ENCODE data around the gene ZFAND2B. TPM values are rescaled to one million over a fixed set of nuclear protein-coding genes. Genes with fewer than 3 reads are reported as not detected.

The ZFAND2B gene
- polyA plus RNA-seq, 1 experiment: 62.9 TPM

DNA sequence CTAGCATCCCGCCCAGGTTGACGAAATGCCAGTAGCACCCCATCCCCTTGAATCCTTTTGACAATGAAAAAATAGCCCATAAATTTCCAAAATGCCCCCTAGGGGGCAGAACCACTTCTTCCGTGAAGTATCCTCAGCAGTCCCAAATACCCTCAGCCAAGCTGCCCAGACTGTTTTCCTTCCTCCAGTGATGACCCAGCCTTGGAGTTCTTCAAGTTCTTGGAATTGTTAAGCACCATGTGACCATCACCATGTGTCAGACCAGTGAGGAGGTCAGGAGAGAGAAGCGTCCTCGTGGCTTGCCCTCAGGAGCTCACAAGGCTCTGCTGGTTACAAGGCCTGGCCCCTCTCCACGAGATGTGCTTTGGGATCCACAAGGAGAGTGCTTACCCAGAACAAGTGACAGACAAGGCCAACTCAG lies 35.3 kb upstream of the ZFAND2B start:
- no peaks in the 10 kb centered on the region for H3K27me3 ChIP-seq (ENCODE audit: control insufficient read depth, insufficient read depth, low read length)
- H3K4me3 ChIP-seq (ENCODE audit: low read depth, low read length): no peak overlapping the region
- TF ChIP-seq, protein P1, sequence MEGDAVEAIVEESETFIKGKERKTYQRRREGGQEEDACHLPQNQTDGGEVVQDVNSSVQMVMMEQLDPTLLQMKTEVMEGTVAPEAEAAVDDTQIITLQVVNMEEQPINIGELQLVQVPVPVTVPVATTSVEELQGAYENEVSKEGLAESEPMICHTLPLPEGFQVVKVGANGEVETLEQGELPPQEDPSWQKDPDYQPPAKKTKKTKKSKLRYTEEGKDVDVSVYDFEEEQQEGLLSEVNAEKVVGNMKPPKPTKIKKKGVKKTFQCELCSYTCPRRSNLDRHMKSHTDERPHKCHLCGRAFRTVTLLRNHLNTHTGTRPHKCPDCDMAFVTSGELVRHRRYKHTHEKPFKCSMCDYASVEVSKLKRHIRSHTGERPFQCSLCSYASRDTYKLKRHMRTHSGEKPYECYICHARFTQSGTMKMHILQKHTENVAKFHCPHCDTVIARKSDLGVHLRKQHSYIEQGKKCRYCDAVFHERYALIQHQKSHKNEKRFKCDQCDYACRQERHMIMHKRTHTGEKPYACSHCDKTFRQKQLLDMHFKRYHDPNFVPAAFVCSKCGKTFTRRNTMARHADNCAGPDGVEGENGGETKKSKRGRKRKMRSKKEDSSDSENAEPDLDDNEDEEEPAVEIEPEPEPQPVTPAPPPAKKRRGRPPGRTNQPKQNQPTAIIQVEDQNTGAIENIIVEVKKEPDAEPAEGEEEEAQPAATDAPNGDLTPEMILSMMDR (IDR thresholded peaks at IDR 0.05; ENCODE audit: insufficient read depth, low read depth, low read length): peak; percentile 78
- ChIA-PET POLR2A (no interaction called here), CTCF (interaction anchor here (0.5 to 8.5 kb wide), 30 partner anchors 11 to 427 kb away, joined by 3 to 90 read pairs (median 4); partner anchors contain the start of genes DNAJB2, DNPEP, GLB1L and NHEJ1)
- peaks cover 21% of the 10 kb centered on the region for H3K36me3 ChIP-seq (ENCODE audit: control insufficient read depth, insufficient read depth, low read length)
- peak; percentile 88 for DNase-seq (ENCODE audit: low read depth)

DNA sequence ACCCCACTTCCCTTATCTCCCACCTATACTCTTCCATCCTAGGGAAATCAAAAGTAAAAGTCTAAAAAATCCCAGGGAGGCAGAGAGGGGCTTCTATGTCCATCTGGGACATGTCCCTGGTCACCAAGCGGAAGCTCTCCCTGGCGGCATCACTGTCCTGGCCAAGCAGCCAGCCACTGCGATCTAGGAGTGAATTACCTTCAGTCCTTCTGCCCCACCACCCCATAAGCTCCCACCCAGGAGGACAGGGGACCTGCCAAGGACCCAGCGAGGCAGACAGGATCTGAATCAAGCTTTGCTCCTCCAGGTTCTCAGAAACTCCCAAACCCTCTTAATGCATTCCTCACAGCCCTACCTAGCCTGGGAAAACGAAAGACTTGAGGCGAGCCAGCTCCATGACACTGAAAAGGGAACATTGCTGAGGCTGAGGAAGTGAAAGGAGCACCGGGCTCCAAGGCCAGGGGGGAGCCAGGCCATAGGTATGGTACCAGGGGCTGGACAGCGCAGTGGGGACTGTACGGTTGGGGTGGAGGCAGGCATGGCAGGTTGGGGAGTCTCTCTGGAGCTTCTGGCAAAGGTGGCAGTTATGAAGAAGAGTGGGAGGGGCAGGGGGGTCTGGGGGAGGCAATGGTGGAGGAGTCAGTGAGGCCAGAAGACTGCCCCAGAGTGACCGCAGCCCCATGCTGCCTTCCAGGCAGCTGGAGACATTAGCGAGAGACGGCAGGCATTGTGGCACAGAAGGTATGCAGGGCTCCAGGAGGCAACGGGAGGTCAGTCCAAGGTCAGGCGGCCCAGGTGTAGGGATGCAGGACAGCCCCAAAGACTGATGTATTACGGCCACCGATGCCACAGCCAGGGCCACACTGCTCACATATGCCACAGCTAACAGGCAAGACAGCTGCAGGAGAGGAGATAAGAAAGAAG lies 34.1 kb upstream of the ZFAND2B start:
- Histone ChIP-seq H3K27me3 (ENCODE audit: control insufficient read depth, insufficient read depth, low read length) (no peaks in the 10 kb centered on the region), H3K4me3 (ENCODE audit: low read depth, low read length) (no peak overlapping the region), H3K36me3 (ENCODE audit: control insufficient read depth, insufficient read depth, low read length) (peaks cover 21% of the 10 kb centered on the region)
- TF ChIP-seq, protein P1 (IDR thresholded peaks at IDR 0.05; ENCODE audit: insufficient read depth, low read depth, low read length): no peak
- no peak for DNase-seq (ENCODE audit: low read depth)
- CTCF ChIA-PET: interaction anchor here (1.0 to 8.5 kb wide), 11 partner anchors 10 to 357 kb away, joined by 3 to 90 read pairs (median 6); partner anchors contain the start of gene DNAJB2
- POLR2A ChIA-PET: no interaction called here

DNA sequence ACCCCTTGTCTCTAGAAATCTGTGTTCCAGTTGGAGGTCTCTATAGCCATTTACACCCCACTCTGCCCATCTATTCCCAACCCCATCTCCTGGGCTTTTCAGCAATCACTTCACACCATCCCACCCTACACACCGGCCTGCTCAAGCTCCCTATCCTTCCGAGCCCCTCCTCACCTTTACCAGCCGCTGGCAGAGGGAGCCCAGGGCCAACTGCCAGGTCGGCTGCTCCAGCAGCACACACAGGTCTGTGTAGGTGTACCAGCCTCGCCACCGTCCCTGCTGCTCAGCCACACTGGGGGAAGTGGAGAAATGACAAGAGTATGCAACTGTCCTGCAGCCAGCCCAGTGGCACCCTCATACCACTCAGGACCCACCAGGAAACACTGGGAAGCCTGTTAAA lies 33.4 kb upstream of the ZFAND2B start:
- TF ChIP-seq, protein P1 (IDR thresholded peaks at IDR 0.05; ENCODE audit: insufficient read depth, low read depth, low read length): no peak
- CTCF ChIA-PET: interaction anchor here (1.2 to 8.5 kb wide), 5 partner anchors 14 to 143 kb away, joined by 3 to 90 read pairs (median 3); partner anchors contain the start of gene ANKZF1

DNA sequence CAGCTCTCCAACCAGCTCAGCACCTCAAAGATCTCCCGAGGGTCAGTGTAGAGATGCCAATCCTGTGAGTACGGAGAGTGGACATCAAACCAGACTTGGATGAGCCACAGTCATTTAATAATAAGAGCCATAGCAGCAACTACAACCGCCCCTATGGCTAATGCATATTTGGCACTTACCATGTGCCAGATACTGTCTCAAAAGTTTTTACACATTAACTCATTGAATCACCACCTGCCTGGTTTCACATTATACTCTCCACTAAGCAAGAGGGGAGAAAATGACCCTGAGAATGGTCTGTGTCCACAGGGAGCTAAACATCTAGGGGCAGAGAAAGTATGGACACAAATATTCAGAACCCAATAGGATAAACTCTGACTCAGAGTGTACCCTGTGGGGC lies 32.4 kb upstream of the ZFAND2B start:
- POLR2A ChIA-PET: no interaction called here
- no peak for DNase-seq (ENCODE audit: low read depth)
- H3K27me3 ChIP-seq (ENCODE audit: control insufficient read depth, insufficient read depth, low read length): no peaks in the 10 kb centered on the region
- TF ChIP-seq, protein P1 (IDR thresholded peaks at IDR 0.05; ENCODE audit: insufficient read depth, low read depth, low read length): no peak
- CTCF ChIA-PET: interaction anchor here (0.9 to 8.5 kb wide), 5 partner anchors 15 to 125 kb away, joined by 3 to 90 read pairs (median 5); partner anchors contain the start of gene ANKZF1
- H3K36me3 ChIP-seq (ENCODE audit: control insufficient read depth, insufficient read depth, low read length): peaks cover 21% of the 10 kb centered on the region
- H3K4me3 ChIP-seq (ENCODE audit: low read depth, low read length): no peak overlapping the region

More for the DNA sequence above, 33.4 kb upstream of the ZFAND2B start:
- Histone ChIP-seq H3K36me3 (ENCODE audit: control insufficient read depth, insufficient read depth, low read length) (peaks cover 21% of the 10 kb centered on the region), H3K4me3 (ENCODE audit: low read depth, low read length) (no peak overlapping the region), H3K27me3 (ENCODE audit: control insufficient read depth, insufficient read depth, low read length) (no peaks in the 10 kb centered on the region)
- no peak for DNase-seq (ENCODE audit: low read depth)
- POLR2A ChIA-PET: no interaction called here

DNA sequence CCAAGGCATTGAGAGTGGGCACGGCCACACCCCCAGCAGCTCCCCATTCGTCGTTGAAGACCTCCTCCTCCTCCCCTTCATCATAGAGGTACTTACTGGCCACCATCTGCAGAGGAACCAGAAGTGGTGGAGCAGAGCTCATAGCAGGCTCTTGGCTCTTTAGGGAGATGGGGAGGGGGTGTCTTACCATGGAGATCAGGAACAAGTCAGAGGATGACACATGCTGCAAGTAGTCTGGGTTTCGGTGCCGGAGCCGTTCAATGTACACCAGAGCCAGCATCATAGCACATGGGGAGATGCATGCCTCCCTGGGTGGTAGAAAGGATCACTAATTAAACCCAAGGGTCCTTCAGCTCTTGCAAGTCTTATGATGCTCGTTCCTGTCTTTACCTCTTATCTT lies 31.8 kb upstream of the ZFAND2B start:
- TF ChIP-seq, protein P1 (IDR thresholded peaks at IDR 0.05; ENCODE audit: insufficient read depth, low read depth, low read length): no peak
- POLR2A ChIA-PET: no interaction called here
- peaks cover 23% of the 10 kb centered on the region for H3K36me3 ChIP-seq (ENCODE audit: control insufficient read depth, insufficient read depth, low read length)
- no peaks in the 10 kb centered on the region for H3K27me3 ChIP-seq (ENCODE audit: control insufficient read depth, insufficient read depth, low read length)
- CTCF ChIA-PET: interaction anchor here (0.6 to 8.5 kb wide), 4 partner anchors 18 to 125 kb away, joined by 4 to 90 read pairs (median 9); partner anchors contain the start of genes ANKZF1 and ATG9A
- no peak for DNase-seq (ENCODE audit: low read depth)
- no peak overlapping the region for H3K4me3 ChIP-seq (ENCODE audit: low read depth, low read length)

All from BJ (cell line).